TTC549 (cell line): ENCODE results near the gene PRAMEF5.
"Not testable (repeated sequence)": the region's sequence is repeated elsewhere in the genome, so short reads cannot be mapped to it uniquely, and the experiment has no call there.

Source experiments
- FAIRE-seq: peaks from 2 replicates; lab custom pipeline; 2012; peaks lifted over from hg19 to GRCh38; lab: Jason Lieb, UNC

PRAMEF5 gene

GRCh38 chr1:13253898-13254297, at the start of gene PRAMEF5:
PRAMEF5 (plus strand) TSS chr1:13254198; CDS start chr1:13259269, 5,071 bp downstream.
- FAIRE-seq = not testable (repeated sequence)

- FAIRE-seq = not testable (repeated sequence)
Observed at GRCh38 chr1:13208712-13209111, 45.3 kb upstream of the PRAMEF5 start.

- not testable (repeated sequence) for FAIRE-seq
Observed at GRCh38 chr1:13216619-13217018, 37.4 kb upstream of the PRAMEF5 start.

GRCh38 chr1:13219203-13219602, 34.8 kb upstream of the PRAMEF5 start:
- not testable (repeated sequence) for FAIRE-seq

- FAIRE-seq = not testable (repeated sequence)
Observed at GRCh38 chr1:13222788-13223187, 31.2 kb upstream of the PRAMEF5 start.

GRCh38 chr1:13224480-13225060, 29.4 kb upstream of the PRAMEF5 start:
- no peak for FAIRE-seq

- FAIRE-seq = not testable (repeated sequence)
Observed at GRCh38 chr1:13225675-13226204, 28.3 kb upstream of the PRAMEF5 start, which contains the start of gene PRAMEF18. PRAMEF18 (minus strand) TSS chr1:13226154; CDS start chr1:13226106, 48 bp downstream.

GRCh38 chr1:13227271-13228055, 26.5 kb upstream of the PRAMEF5 start:
- not testable (repeated sequence) for FAIRE-seq

- no peak for FAIRE-seq
Observed at GRCh38 chr1:13228343-13228781, 25.6 kb upstream of the PRAMEF5 start.

GRCh38 chr1:13230096-13230495, 23.9 kb upstream of the PRAMEF5 start:
- not testable (repeated sequence) for FAIRE-seq

- not testable (repeated sequence) for FAIRE-seq
Observed at GRCh38 chr1:13230601-13231000, 23.4 kb upstream of the PRAMEF5 start.

GRCh38 chr1:13231061-13231750, 22.8 kb upstream of the PRAMEF5 start:
- FAIRE-seq = not testable (repeated sequence)

- FAIRE-seq = not testable (repeated sequence)
Observed at GRCh38 chr1:13232056-13232455, 21.9 kb upstream of the PRAMEF5 start.

- FAIRE-seq = not testable (repeated sequence)
Observed at GRCh38 chr1:13234057-13234456, 19.9 kb upstream of the PRAMEF5 start.

- FAIRE-seq = not testable (repeated sequence)
Observed at GRCh38 chr1:13237572-13237971, 16.4 kb upstream of the PRAMEF5 start.

GRCh38 chr1:13239633-13240032, 14.4 kb upstream of the PRAMEF5 start:
- FAIRE-seq = not testable (repeated sequence)

GRCh38 chr1:13243536-13244263, 10.3 kb upstream of the PRAMEF5 start:
- not testable (repeated sequence) for FAIRE-seq

- not testable (repeated sequence) for FAIRE-seq
Observed at GRCh38 chr1:13245841-13246553, 8.0 kb upstream of the PRAMEF5 start.

GRCh38 chr1:13246554-13246871, 7.5 kb upstream of the PRAMEF5 start:
- not testable (repeated sequence) for FAIRE-seq

- not testable (repeated sequence) for FAIRE-seq
Observed at GRCh38 chr1:13247122-13247521, 6.9 kb upstream of the PRAMEF5 start.

- not testable (repeated sequence) for FAIRE-seq
Observed at GRCh38 chr1:13265124-13265523, 11.1 kb downstream of the PRAMEF5 start.
